Liver (tissue), 3 donors: ENCODE measurements around the gene SLC35F4.

Experiments
- ATF3 ChIP-seq: IDR thresholded peaks from 2 replicates; pipeline ENCODE4 v1.6.1; 2016; ENCODE audit warnings: antibody characterized with exemption
- CTCF ChIP-seq: fragments of 150-350 bp; IDR thresholded peaks from 2 replicates; pipeline ENCODE4 v1.5.1; 2017; ENCODE audit warnings: improper control_type of control experiment, low read depth, low read length; ENCODE audit not compliant: missing input control
- donor health status: healthy.
- donor health status: healthy.

GRCh38 chr14:57549765-57550420 is 316.0 kb downstream of the SLC35F4 start:
- no peak for TF ChIP-seq ATF3
- TF ChIP-seq CTCF, result no peak
